Activated CD4-positive, CD25-positive, alpha-beta regulatory T cell (primary cell): ENCODE data around the gene LDAF1.
"Not testable (repeated sequence)": the region's sequence is repeated elsewhere in the genome, so short reads cannot be mapped to it uniquely, and the experiment has no call there.

Experiments used
- DNase-seq, 4 experiments: peaks; one replicate each; lab custom pipeline; 2025; lab: John Stamatoyannopoulos, UW

The LDAF1 gene

DNA sequence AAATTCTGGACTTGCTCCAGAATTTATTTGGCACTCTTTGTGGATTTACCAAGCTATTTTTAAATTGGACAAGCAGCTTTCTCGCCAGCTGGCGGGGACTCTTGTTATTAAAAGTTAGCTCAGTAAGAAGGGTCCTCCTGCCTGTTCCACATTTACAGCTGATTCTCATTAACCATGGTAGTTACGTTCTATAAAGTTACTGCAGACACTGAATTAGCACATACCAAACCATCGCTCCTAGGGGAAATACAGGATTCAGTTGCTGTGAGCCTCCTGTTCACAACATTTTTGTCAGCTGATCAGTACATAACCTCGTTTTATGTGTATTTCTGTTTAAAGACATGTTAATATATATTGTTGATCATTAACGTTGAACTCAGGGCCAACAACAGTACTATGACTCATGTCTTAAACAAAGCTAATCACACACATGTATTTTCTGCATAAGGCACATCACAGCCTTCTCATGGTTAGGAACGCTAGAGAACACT is 4.2 kb downstream of the LDAF1 start:
- no peak for DNase-seq

GRCh38 chr16:21163576-21163975 is 5.1 kb downstream of the LDAF1 start:
- no peak for DNase-seq

DNA sequence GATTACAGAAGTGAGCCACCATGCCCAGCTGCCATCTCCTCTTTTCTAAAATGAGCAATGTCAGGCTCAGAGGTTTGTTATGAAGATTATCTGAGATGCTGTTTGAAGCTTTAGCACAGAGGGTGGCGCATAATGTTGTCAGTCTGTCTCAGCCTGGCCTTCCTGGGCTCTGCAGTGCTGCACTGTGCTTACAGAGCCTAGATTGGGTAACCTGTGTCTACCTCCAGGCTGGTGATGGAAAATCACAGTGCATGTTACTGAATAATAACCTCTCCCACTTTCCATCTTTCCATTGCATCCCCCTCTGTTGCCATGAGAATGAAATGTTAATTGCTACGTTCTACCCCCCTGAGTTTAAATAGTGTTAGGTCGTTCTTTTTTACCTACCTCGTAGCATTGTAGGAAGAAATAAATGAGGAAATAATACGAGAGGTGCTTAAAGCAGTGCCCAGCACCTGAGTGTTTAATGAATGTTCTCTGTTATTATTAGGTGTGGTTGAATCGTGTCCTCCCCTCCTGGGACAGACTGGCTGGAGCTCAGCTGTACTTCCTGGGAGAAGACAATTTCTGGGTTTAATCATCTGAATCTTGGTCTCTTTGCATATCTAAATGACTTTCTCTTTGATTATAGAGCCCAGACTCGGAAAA is 6.2 kb downstream of the LDAF1 start:
- DNase-seq = no peak

DNA sequence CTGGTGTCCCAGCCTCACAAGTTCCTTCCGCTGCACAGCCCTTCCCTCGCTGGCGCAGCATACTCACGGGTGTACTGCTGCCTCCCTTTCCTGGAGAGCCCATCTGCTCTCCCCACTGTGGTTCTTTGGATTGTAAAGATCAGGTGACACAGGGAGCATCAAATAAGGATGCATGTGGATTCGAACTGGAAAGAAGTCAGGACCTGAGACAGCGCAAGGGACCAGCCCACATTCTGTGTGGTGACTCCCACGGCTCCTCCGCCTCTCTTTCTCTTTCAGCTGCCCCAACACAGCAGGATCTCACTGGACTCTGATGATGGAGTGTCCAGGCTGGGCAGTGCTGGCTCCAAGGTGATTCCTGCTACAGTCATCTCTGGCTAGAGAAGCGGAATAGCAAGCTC is 8.1 kb downstream of the LDAF1 start:
- no peak for DNase-seq

DNA sequence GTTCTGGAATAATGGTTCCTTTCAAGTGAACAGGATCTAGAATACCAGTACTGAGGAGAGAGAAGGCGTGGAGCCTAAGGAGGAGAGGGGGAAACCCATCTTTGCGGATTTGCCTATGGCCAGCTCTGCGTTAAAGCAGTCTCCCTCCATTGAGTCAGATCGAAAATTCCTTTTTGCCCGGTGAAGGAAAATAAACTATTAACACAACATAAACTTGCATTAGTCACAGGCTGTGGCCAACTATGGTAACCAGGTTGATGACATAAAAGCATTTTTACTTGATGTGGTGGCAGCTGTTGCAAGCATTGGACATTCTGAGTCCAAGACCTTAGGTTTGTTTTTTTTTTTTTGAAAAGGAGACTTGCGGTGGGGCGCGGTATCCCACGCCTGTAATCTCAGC is 8.9 kb downstream of the LDAF1 start:
- no peak for DNase-seq

DNA sequence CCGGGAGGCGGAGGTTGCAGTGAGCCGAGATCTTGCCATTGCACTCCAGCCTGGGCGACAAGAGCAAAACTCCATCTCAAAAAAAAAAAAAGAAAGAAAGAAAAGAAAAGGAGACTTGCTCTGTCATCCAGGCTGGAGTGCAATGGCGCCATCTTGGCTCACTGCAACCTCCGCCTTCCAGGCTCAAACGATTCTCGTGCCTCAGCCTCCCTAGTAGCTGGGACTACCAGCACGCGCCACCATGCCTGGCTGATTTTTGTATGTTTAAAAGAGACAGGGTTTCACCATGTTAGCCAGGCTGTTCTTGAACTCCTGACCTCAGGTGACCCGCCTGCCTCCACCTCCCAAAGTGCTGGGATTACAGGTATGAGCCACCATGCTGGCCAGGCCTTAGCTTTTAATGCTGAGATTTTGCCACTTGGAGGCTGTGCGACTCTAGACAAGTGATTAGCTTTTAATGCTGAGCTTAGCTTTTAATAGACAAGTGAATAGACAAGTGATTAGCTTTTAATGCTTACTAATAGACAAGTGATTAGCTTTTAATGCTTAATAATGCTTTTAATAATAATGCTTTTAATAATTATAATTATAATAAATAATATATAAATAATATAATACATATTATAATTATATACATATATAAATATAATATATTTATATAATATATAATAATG is 9.6 kb downstream of the LDAF1 start:
- DNase-seq = no peak

- DNase-seq = no peak
These were observed 10.9 kb downstream of the LDAF1 start for GRCh38 chr16:21169249-21169981.

- DNase-seq = not testable (repeated sequence)
These were observed 11.6 kb downstream of the LDAF1 start for GRCh38 chr16:21170116-21170515.

DNA sequence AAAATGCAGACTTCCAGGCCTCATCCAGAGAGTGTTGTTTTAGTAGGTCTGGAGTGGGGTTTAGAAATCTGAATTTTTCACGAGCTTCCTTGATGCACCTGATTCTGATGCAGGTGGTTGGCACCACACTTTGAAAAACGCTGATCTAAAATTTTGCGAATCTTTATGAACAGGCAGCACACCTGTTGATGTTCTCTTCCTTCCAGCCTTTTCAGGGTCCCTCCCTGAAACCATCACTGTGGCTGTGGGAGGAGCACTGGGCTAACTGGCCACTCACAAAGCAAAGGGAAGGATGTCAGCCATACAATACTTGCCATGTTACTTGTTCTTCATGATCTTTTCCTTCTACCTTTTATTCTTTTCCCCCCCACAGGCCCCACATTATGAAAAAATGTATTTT is 14.2 kb downstream of the LDAF1 start:
- DNase-seq = no peak

GRCh38 chr16:21175397-21175796 is 16.9 kb downstream of the LDAF1 start:
- no peak for DNase-seq

GRCh38 chr16:21179126-21179982 is 20.9 kb downstream of the LDAF1 start:
- DNase-seq = no peak

- DNase-seq = no peak
These were observed 21.5 kb downstream of the LDAF1 start for GRCh38 chr16:21179983-21180365.

GRCh38 chr16:21183995-21184394 is 25.5 kb downstream of the LDAF1 start:
- no peak for DNase-seq

DNA sequence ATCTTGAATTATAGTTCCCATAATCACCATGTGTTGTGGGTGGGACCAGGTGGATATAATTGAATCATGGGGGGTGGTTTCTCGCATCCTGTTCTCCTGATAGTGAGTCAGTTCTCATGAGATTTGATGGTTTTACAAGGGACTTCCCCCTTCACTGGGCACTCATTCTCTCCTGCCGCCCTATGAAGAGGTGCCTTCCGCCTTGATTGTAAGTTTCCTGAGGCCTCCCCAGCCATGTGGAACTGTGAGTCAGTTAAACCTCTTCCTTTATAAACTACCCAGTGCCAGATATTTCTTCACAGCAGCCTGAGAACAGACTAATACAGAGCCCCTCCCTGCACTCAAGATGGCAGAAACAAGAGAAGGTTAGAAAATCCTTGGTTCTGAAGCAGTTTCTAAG is 26.4 kb downstream of the LDAF1 start:
- no peak for DNase-seq

DNA sequence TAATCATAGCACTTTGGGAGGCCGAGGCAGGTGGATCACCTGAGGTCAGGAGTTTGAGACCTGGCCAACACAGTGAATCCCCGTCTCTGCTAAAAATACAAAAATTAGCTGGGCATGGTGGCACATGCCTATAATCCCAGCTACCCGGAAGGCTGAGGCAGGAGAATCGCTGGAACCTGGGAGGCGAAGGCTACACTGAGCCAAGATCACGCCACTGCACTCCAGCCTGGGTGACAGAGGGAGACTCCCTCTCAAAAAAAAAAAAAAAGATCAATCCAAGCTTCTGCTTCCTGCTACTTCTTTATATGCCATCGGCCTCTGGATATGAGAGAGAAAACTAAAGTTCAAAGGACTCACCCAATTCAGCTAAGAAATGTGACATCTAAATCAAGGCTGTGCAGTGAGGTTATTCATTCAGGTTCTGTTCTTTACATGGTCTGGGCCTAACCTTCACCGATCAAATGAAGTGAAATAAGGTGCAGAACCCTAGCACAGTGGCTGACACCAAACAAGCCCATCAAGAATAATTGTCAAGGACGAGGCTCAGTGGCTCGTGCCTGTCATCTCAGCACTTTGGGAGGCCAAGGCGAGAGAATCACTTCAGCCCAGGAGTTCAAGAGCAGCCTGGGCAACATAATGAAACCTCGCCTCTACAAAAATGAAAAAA is 27.3 kb downstream of the LDAF1 start:
- DNase-seq = no peak

DNA sequence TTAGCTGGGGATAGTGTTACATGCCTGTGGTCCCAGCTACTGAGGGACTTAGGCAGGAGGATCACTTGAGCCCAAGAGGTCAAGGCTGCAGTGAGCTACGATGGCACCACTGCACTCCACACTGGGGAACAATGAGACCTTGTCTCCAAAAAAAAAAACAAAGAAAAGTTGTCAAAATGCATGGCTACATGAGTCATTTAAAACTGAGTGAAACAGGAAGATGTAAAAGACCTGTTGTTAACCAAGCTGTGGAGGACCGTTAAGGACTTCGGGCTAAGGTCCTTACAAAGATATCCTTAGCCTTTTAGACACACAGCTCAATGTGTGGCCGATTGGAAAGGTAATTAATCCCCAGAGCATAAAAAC is 27.8 kb downstream of the LDAF1 start:
- no peak for DNase-seq

- DNase-seq = no peak
These were observed 30.8 kb downstream of the LDAF1 start for GRCh38 chr16:21189311-21189710.

GRCh38 chr16:21190013-21190412 is 31.5 kb downstream of the LDAF1 start:
- no peak for DNase-seq

GRCh38 chr16:21190599-21190998 is 32.1 kb downstream of the LDAF1 start:
- DNase-seq = no peak

- DNase-seq = no peak
These were observed 34.5 kb downstream of the LDAF1 start for GRCh38 chr16:21192991-21193390.

- DNase-seq = no peak
These were observed 36.4 kb downstream of the LDAF1 start for GRCh38 chr16:21194771-21195301.
